GM23338 (cell line): Measurements from ENCODE around the gene HHIPL1. TPM values are rescaled to one million over a fixed set of nuclear protein-coding genes. Genes with fewer than 3 reads are reported as not detected.

Experiments used
- ATAC-seq: fragments of 200-7000 bp; cut with Tn5 transposase; 3 replicates; pipeline ENCODE4 v1.9.1; 2020
- DNase-seq: peaks from one replicate; pipeline ENCODE4 v3.0.0-alpha.2; 2015; ENCODE audit warnings: low spot score
- H2AFZ ChIP-seq: fragments of 200-600 bp; sonication (generic); 2 replicates; pipeline ENCODE4 v1.8.0; 2016; ENCODE audit warnings: antibody characterized with exemption, mild to moderate bottlenecking, moderate library complexity
- H3F3A ChIP-seq: fragments of 200-600 bp; sonication (generic); replicated peaks from 2 replicates; pipeline ENCODE4 v1.8.0; 2017; ENCODE audit warnings: antibody characterized with exemption, mixed run types, low read depth
- H3K27ac ChIP-seq: fragments of 200-600 bp; sonication (generic); 2 replicates; pipeline ENCODE4 v1.6.1; 2016; ENCODE audit warnings: low read depth
- H3K27me3 ChIP-seq: fragments of 200-600 bp; sonication (generic); 2 replicates; pipeline ENCODE4 v1.8.0; 2016; ENCODE audit warnings: mild to moderate bottlenecking, mixed run types, moderate library complexity; ENCODE audit not compliant: insufficient read depth
- H3K36me3 ChIP-seq: fragments of 200-600 bp; sonication (generic); 2 replicates; pipeline ENCODE4 v1.8.0; 2016; ENCODE audit warnings: mild to moderate bottlenecking; ENCODE audit not compliant: insufficient read depth
- H3K4me1 ChIP-seq: fragments of 200-600 bp; sonication (generic); 2 replicates; pipeline ENCODE4 v1.8.0; 2016; ENCODE audit warnings: mild to moderate bottlenecking, moderate library complexity; ENCODE audit not compliant: insufficient read depth
- H3K4me2 ChIP-seq: fragments of 200-600 bp; sonication (generic); 2 replicates; pipeline ENCODE4 v1.7.1; 2017; ENCODE audit warnings: mixed run types
- H3K4me3 ChIP-seq: fragments of 200-600 bp; sonication (generic); 2 replicates; pipeline ENCODE4 v1.6.1; 2016; ENCODE audit warnings: mixed run types
- H3K79me2 ChIP-seq: fragments of 200-600 bp; sonication (generic); replicated peaks from 2 replicates; pipeline ENCODE4 v1.8.0; 2017; ENCODE audit warnings: mild to moderate bottlenecking; ENCODE audit not compliant: insufficient read depth
- H3K9me2 ChIP-seq: fragments of 200-600 bp; sonication (generic); 2 replicates; pipeline ENCODE4 v1.8.0; 2017; ENCODE audit not compliant: insufficient read depth
- H4K20me1 ChIP-seq: fragments of 200-600 bp; sonication (generic); replicated peaks from 2 replicates; pipeline ENCODE4 v1.8.0; 2017; ENCODE audit warnings: mild to moderate bottlenecking; ENCODE audit not compliant: insufficient read depth
- H3K27ac Mint-ChIP-seq: 2 replicates; pipeline ENCODE4 v1.8.0; 2020; ENCODE audit warnings: inconsistent platforms, mild to moderate bottlenecking, moderate library complexity, mixed read lengths
- H3K27me3 Mint-ChIP-seq: 3 replicates; pipeline ENCODE4 v1.8.0; 2022; ENCODE audit warnings: low read depth, mild to moderate bottlenecking, moderate library complexity, mixed read lengths, inconsistent platforms; ENCODE audit not compliant: insufficient read depth, poor library complexity
- H3K36me3 Mint-ChIP-seq: 3 replicates; pipeline ENCODE4 v1.8.0; 2021; ENCODE audit warnings: low read depth, mild to moderate bottlenecking, inconsistent platforms, moderate library complexity, mixed read lengths
- H3K4me1 Mint-ChIP-seq: 3 replicates; pipeline ENCODE4 v1.8.0; 2020; ENCODE audit warnings: mild to moderate bottlenecking, inconsistent platforms, mixed read lengths
- H3K4me3 Mint-ChIP-seq: 3 replicates; pipeline ENCODE4 v1.8.0; 2021; ENCODE audit warnings: moderate library complexity, mild to moderate bottlenecking, inconsistent platforms, mixed read lengths
- H3K9me3 Mint-ChIP-seq: 3 replicates; pipeline ENCODE4 v1.8.0; 2020; ENCODE audit warnings: moderate library complexity, mild to moderate bottlenecking, inconsistent platforms, mixed read lengths
- CREB1 ChIP-seq: fragments of 250-450 bp; sonication (Bioruptor Pico); IDR thresholded peaks from 2 replicates; pipeline ENCODE4 v1.5.0; 2020; ENCODE audit warnings: low read depth, mild to moderate bottlenecking, moderate library complexity
- ETS1 ChIP-seq: IDR thresholded peaks from 2 replicates; pipeline ENCODE4 v1.6.1; 2016; ENCODE audit warnings: antibody characterized with exemption
- EZH2phosphoT487 ChIP-seq: fragments of 200-600 bp; sonication (generic); IDR thresholded peaks from one replicate; pipeline ENCODE4 v1.8.1; 2018; ENCODE audit warnings: antibody characterized with exemption; ENCODE audit not compliant: unreplicated experiment
- JUNB ChIP-seq: IDR thresholded peaks from one replicate; pipeline ENCODE4 v1.6.1; 2016; ENCODE audit warnings: antibody characterized with exemption; ENCODE audit not compliant: unreplicated experiment
- NANOG ChIP-seq: IDR thresholded peaks from 2 replicates; pipeline ENCODE4 v1.6.1; 2016; ENCODE audit warnings: antibody characterized with exemption, borderline replicate concordance
- POLR2AphosphoS5 ChIP-seq: IDR thresholded peaks from 2 replicates; pipeline ENCODE4 v1.6.1; 2016; ENCODE audit warnings: antibody characterized with exemption, low read depth
- STAT1 ChIP-seq: IDR thresholded peaks from one replicate; pipeline ENCODE4 v1.6.1; 2016; ENCODE audit warnings: antibody characterized with exemption; ENCODE audit not compliant: unreplicated experiment
- ZNF114 ChIP-seq: fragments of 250-450 bp; sonication (Bioruptor Pico); IDR thresholded peaks from 2 replicates; pipeline ENCODE4 v1.5.0; 2020; ENCODE audit warnings: mild to moderate bottlenecking, moderate library complexity
- ZNF331 ChIP-seq: fragments of 250-450 bp; sonication (Bioruptor Pico); IDR thresholded peaks from 2 replicates; pipeline ENCODE4 v1.5.0; 2020; ENCODE audit warnings: low read depth, mild to moderate bottlenecking, moderate library complexity
- ZNF462 ChIP-seq: fragments of 250-450 bp; sonication (Bioruptor Pico); IDR thresholded peaks from 2 replicates; pipeline ENCODE4 v1.5.0; 2020; ENCODE audit warnings: mild to moderate bottlenecking, moderate library complexity
- polyA plus RNA-seq: library from polyadenylated mRNA; unstranded; fragments of >200 nt; fragmentation: Nextera tagmentation; extraction: Ambion mirVana; gene quantifications from 2 replicates; pipeline ENCODE4 v1.2.1, GENCODE V29; 2016
- total RNA-seq: library from RNA; depleted of rRNA; stranded (reverse); fragments of >200 nt; shearing (Covaris generic); gene quantifications from 2 replicates; pipeline ENCODE4 v1.2.3, GENCODE V29; 2014
- TF ChIP-seq, protein P1 (sequence below): IDR thresholded peaks from one replicate; pipeline ENCODE4 v1.6.1; 2018; ENCODE audit warnings: antibody characterized with exemption; ENCODE audit not compliant: unreplicated experiment

The HHIPL1 gene
- total and polyA plus RNA-seq, 2 experiments from 2014 or later, result 1.9 to 2.0 TPM

DNA sequence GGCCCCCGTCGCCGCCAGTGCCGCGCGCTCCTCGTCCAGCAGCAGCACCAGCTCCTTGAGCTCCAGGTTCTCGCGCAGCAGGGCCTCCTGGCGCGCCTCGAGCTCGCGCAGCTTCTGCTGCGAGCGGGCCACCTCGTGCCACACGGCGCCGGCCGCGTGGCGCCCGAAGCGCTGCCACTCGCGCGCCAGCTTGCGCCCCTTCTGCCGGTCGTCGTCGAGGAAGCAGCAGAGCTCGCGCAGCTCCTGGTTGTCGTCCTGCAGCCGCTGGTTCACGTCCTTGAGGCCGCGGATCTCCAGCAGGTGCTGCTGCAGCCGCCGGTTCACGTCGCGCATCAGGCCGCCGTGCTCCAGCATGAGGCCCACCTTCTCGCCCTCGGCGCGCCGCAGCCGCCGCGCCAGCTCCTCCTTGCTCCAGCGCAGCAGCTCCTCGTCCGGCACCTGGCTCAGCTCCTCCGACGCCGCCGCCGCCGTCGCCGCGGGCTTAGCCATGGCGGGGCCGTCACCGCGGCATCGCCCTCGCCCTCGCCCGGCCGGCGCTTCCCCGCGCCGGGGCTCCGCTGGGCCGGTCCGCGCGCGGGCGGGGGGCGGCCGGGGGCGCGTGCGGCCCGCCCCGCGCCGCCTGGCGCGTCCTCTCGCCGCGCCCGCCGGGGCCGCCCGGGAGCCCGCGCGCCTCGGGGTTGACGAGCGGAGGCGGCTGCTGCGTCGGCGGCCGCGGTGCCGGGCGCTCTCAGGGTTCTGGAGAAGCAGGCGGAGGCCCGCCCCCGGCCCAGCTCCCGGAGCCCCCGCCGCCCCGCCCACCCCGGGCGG, 41.3 kb upstream of the HHIPL1 start, which contains the start of gene CCDC85C:
TSS of gene CCDC85C (minus strand) at position 737 of the 807 bp plus-strand sequence. CDS start at position 489, 248 bp downstream.
- Histone ChIP-seq H3K79me2 (peaks cover 43% of the 10 kb centered on the region), H3K4me3 (peak within 1 kb of the TSS; percentile 94), H2AFZ (peak within 1 kb of the TSS; percentile 91; the same call in 1 of the 2 replicates), H3K9me2 (no peaks in the 10 kb centered on the region), H4K20me1 (peaks cover 20% of the 10 kb centered on the region; the same call in 1 of the 2 replicates), H3K4me2 (peak within 1 kb of the TSS; percentile 98), H3K36me3 (no peaks in the 10 kb centered on the region), H3K27me3 (peaks cover 50% of the 10 kb centered on the region), H3K4me1 (peaks cover 15% of the 10 kb centered on the region), H3K27ac (peak within 1 kb of the TSS; percentile 84), H3F3A (no peaks in the 10 kb centered on the region)
- Mint-ChIP-seq H3K27me3 (peaks cover 35% of the 10 kb centered on the region), H3K36me3 (no peaks in the 10 kb centered on the region; the same call in 2 of the 3 replicates), H3K4me1 (peaks cover 32% of the 10 kb centered on the region), H3K9me3 (no peaks in the 10 kb centered on the region; the same call in 2 of the 3 replicates), H3K4me3 (peak within 1 kb of the TSS; percentile 77), H3K27ac (peak within 1 kb of the TSS; percentile 88)
- ATAC-seq, result no peak
- DNase-seq, result peak; percentile 53
- TF ChIP-seq, protein P1, sequence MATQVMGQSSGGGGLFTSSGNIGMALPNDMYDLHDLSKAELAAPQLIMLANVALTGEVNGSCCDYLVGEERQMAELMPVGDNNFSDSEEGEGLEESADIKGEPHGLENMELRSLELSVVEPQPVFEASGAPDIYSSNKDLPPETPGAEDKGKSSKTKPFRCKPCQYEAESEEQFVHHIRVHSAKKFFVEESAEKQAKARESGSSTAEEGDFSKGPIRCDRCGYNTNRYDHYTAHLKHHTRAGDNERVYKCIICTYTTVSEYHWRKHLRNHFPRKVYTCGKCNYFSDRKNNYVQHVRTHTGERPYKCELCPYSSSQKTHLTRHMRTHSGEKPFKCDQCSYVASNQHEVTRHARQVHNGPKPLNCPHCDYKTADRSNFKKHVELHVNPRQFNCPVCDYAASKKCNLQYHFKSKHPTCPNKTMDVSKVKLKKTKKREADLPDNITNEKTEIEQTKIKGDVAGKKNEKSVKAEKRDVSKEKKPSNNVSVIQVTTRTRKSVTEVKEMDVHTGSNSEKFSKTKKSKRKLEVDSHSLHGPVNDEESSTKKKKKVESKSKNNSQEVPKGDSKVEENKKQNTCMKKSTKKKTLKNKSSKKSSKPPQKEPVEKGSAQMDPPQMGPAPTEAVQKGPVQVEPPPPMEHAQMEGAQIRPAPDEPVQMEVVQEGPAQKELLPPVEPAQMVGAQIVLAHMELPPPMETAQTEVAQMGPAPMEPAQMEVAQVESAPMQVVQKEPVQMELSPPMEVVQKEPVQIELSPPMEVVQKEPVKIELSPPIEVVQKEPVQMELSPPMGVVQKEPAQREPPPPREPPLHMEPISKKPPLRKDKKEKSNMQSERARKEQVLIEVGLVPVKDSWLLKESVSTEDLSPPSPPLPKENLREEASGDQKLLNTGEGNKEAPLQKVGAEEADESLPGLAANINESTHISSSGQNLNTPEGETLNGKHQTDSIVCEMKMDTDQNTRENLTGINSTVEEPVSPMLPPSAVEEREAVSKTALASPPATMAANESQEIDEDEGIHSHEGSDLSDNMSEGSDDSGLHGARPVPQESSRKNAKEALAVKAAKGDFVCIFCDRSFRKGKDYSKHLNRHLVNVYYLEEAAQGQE, result no peak
- no peak for TF ChIP-seq NANOG
- TF ChIP-seq EZH2phosphoT487, result no peak
- TF ChIP-seq ETS1, result no peak
- no peak for TF ChIP-seq ZNF331
- TF ChIP-seq CREB1 (CRISPR knock-in tag), result peak; percentile 40; the same call in 1 of the 2 replicates
- no peak for TF ChIP-seq ZNF462 (CRISPR knock-in tag)
- TF ChIP-seq STAT1, result no peak
- no peak for TF ChIP-seq JUNB
- peak; percentile 54 for TF ChIP-seq POLR2AphosphoS5
- no peak for TF ChIP-seq ZNF114 (CRISPR knock-in tag)
